Breast epithelium (tissue), 4 donors: ENCODE data around the gene LPAR1. TPM values are rescaled to one million over a fixed set of nuclear protein-coding genes. Genes with fewer than 3 reads are reported as not detected.
"Not testable (repeated sequence)": the region's sequence is repeated elsewhere in the genome, so short reads cannot be mapped to it uniquely, and the experiment has no call there.

Source experiments
- DNase-seq, 2 donors: peaks; one replicate each; pipeline ENCODE4 v3.0.0-alpha.2; 2019; ENCODE audit warnings: low spot score in 2 of 2
- H3K27ac ChIP-seq, 2 donors: fragments of 200-600 bp; sonication (generic) in 1 of 2; one replicate each; pipeline ENCODE4 v1.5.1; 2016 to 2019; ENCODE audit warnings: mild to moderate bottlenecking in 1 of 2
- H3K27me3 ChIP-seq, 2 donors: fragments of 200-600 bp; sonication (generic) in 1 of 2; one replicate each; pipeline versions ENCODE4 v1.5.1 to v1.6.0; 2017 to 2019; ENCODE audit warnings: control low read depth in 1 of 2, mild to moderate bottlenecking in 1 of 2
- H3K36me3 ChIP-seq: fragments of 200-600 bp; one replicate; pipeline ENCODE4 v1.5.1; 2019
- H3K4me1 ChIP-seq, 2 donors: fragments of 200-600 bp; sonication (generic); one replicate each; pipeline ENCODE4 v1.5.1; 2016 to 2019; ENCODE audit warnings: control low read depth in 1 of 2
- H3K4me3 ChIP-seq, 3 donors: fragments of 200-600 bp; sonication (generic); 1 replicate in 2 of 3; 2 replicates in 1 of 3; pipeline ENCODE4 v1.5.1; 2016 to 2019; ENCODE audit warnings: mild to moderate bottlenecking in 3 of 3, moderate library complexity in 2 of 3
- H3K9me3 ChIP-seq, 2 donors: fragments of 200-600 bp; sonication (generic) in 1 of 2; one replicate each; pipeline ENCODE4 v1.5.1; 2016 to 2019; ENCODE audit warnings: control low read depth in 1 of 2
- CTCF ChIP-seq, 3 donors: fragments of 450-650 bp; IDR thresholded peaks; one replicate each; pipeline ENCODE4 v1.5.1; 2016 to 2017; ENCODE audit warnings: antibody characterized with exemption in 3 of 3, mild to moderate bottlenecking in 3 of 3, moderate library complexity in 3 of 3
- POLR2A ChIP-seq: fragments of 450-650 bp; IDR thresholded peaks from one replicate; pipeline ENCODE4 v1.6.1; 2016; ENCODE audit warnings: antibody characterized with exemption, mild to moderate bottlenecking, moderate library complexity
- POLR2AphosphoS5 ChIP-seq, 3 donors: sonication (generic); formaldehyde crosslinking; IDR thresholded peaks; one replicate each; pipeline ENCODE4 v1.6.1; 2017; ENCODE audit warnings: antibody characterized with exemption in 3 of 3
- intact Hi-C: fragments of 100-400 bp; cut with DNase I; formaldehyde crosslinking; loops from one replicate; pipeline ENCODE4 v1.15.1; 2023; ENCODE audit warnings: low total_unique reads
- total RNA-seq, 3 donors: library from RNA; depleted of rRNA; stranded (reverse); fragments of >200 nt; gene quantifications; one replicate each; pipeline ENCODE4 v1.1.0, GENCODE V29; 2016

LPAR1 gene
- total RNA-seq, 3 donors from 2014 or later: 24.6 to 138 (median 79.3) TPM

GRCh38 chr9:110874963-110875674 is 163.2 kb downstream of the LPAR1 start:
- no peak overlapping the region for H3K27ac ChIP-seq
- intact Hi-C loops: no loop called here

GRCh38 chr9:110872920-110873319 is 165.3 kb downstream of the LPAR1 start:
- Histone ChIP-seq H3K4me3 (no peak overlapping the region), H3K9me3 (no peaks in the 10 kb centered on the region), H3K4me1 (no peaks in the 10 kb centered on the region), H3K27ac (no peak overlapping the region), H3K27me3 (no peaks in the 10 kb centered on the region), H3K36me3 (no peaks in the 10 kb centered on the region)
- DNase-seq: no peak
- intact Hi-C loops: no loop called here
- TF ChIP-seq POLR2AphosphoS5 (IDR thresholded peaks at IDR 0.05): no peak
- no peak for TF ChIP-seq CTCF (IDR thresholded peaks at IDR 0.05)
- TF ChIP-seq POLR2A: no peak

More at GRCh38 chr9:110874963-110875674, 163.2 kb downstream of the LPAR1 start:
- no peaks in the 10 kb centered on the region for H3K27me3 ChIP-seq
- no peaks in the 10 kb centered on the region for H3K36me3 ChIP-seq
- TF ChIP-seq CTCF (IDR thresholded peaks at IDR 0.05) (no peak), POLR2AphosphoS5 (IDR thresholded peaks at IDR 0.05) (no peak), POLR2A (no peak)
- no peaks in the 10 kb centered on the region for H3K4me1 ChIP-seq
- no peak overlapping the region for H3K4me3 ChIP-seq
- DNase-seq: no peak
- no peaks in the 10 kb centered on the region for H3K9me3 ChIP-seq

GRCh38 chr9:110871736-110872135 is 166.5 kb downstream of the LPAR1 start:
- Histone ChIP-seq H3K27me3 (no peaks in the 10 kb centered on the region), H3K4me3 (no peak overlapping the region), H3K27ac (no peak overlapping the region), H3K36me3 (no peaks in the 10 kb centered on the region), H3K9me3 (no peaks in the 10 kb centered on the region), H3K4me1 (no peaks in the 10 kb centered on the region)
- no peak for DNase-seq
- intact Hi-C loops: no loop called here
- no peak for TF ChIP-seq POLR2AphosphoS5 (IDR thresholded peaks at IDR 0.05)
- TF ChIP-seq CTCF (IDR thresholded peaks at IDR 0.05): no peak
- no peak for TF ChIP-seq POLR2A

- Histone ChIP-seq H3K36me3 (no peaks in the 10 kb centered on the region), H3K9me3 (no peaks in the 10 kb centered on the region), H3K27me3 (no peaks in the 10 kb centered on the region), H3K27ac (no peak overlapping the region), H3K4me3 (no peak overlapping the region), H3K4me1 (no peaks in the 10 kb centered on the region)
- TF ChIP-seq POLR2AphosphoS5 (IDR thresholded peaks at IDR 0.05) (no peak), POLR2A (no peak), CTCF (IDR thresholded peaks at IDR 0.05) (no peak)
- intact Hi-C loops: no loop called here
- no peak for DNase-seq
Measured at GRCh38 chr9:110869931-110870330, 168.3 kb downstream of the LPAR1 start.

- no peak for DNase-seq
- H3K9me3 ChIP-seq: peaks cover 9 to 12% of the 10 kb centered on the region in 2 donors
- TF ChIP-seq POLR2A (no peak), POLR2AphosphoS5 (IDR thresholded peaks at IDR 0.05) (no peak), CTCF (IDR thresholded peaks at IDR 0.05) (no peak)
- no peaks in the 10 kb centered on the region for H3K4me1 ChIP-seq
- H3K4me3 ChIP-seq: no peak overlapping the region
- intact Hi-C loops: no loop called here
- H3K27me3 ChIP-seq: no peaks in the 10 kb centered on the region
- no peaks in the 10 kb centered on the region for H3K36me3 ChIP-seq
- H3K27ac ChIP-seq: no peak overlapping the region
Measured at GRCh38 chr9:110864011-110864410, 174.3 kb downstream of the LPAR1 start.

- peaks cover 9 to 12% of the 10 kb centered on the region in 2 donors for H3K9me3 ChIP-seq
- H3K36me3 ChIP-seq, H3K4me3 ChIP-seq, H3K27ac ChIP-seq, H3K4me1 ChIP-seq, H3K27me3 ChIP-seq, DNase-seq, intact Hi-C loops: not testable (repeated sequence)
Measured at GRCh38 chr9:110861370-110862110, 176.7 kb downstream of the LPAR1 start.
